ENCODE data around the gene SCAMP1.

DNA sequence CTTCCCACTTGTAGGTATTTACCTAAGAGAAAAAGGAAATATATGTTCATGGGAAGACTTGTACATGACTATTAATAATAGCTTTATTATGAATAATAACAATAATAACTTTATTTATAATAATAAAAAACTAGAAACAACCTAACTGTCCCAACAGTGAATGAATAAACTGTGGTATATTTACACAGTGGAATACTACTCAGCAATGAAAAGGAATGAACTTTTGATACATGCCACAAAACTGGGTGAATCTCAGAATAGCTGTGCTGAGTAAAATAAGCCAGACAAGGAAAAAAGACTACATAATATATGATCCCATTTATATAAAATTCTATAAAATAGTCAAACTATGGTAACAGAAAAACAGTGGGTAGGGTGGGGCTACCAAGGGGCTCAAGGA is 88.7 kb downstream of the SCAMP1 start:
- TF ChIP-seq, protein P1, sequence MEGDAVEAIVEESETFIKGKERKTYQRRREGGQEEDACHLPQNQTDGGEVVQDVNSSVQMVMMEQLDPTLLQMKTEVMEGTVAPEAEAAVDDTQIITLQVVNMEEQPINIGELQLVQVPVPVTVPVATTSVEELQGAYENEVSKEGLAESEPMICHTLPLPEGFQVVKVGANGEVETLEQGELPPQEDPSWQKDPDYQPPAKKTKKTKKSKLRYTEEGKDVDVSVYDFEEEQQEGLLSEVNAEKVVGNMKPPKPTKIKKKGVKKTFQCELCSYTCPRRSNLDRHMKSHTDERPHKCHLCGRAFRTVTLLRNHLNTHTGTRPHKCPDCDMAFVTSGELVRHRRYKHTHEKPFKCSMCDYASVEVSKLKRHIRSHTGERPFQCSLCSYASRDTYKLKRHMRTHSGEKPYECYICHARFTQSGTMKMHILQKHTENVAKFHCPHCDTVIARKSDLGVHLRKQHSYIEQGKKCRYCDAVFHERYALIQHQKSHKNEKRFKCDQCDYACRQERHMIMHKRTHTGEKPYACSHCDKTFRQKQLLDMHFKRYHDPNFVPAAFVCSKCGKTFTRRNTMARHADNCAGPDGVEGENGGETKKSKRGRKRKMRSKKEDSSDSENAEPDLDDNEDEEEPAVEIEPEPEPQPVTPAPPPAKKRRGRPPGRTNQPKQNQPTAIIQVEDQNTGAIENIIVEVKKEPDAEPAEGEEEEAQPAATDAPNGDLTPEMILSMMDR (IDR thresholded peaks at IDR 0.05 in 8 of 11, conservative IDR thresholded peaks at IDR 0.05 in 3 of 11), result no peak
- TF ChIP-seq POLR2A (IDR thresholded peaks at IDR 0.05) (no peak), POLR2AphosphoS5 (IDR thresholded peaks at IDR 0.05) (no peak)

Data from spleen (tissue), 7 donors.